HG02840 (cell line): ENCODE results near the gene PRR19.

Experiments used
- ATAC-seq: cut with Tn5 transposase; IDR thresholded peaks from one replicate; pipeline ENCODE4 v1.9.1; 2021; ENCODE audit warnings: mild to moderate bottlenecking, moderate library complexity, moderate number of reproducible peaks; ENCODE audit not compliant: unreplicated experiment, low FRiP score

PRR19 gene

GRCh38 chr19:42270346-42271044, 31.4 kb upstream of the PRR19 start:
- no peak for ATAC-seq

GRCh38 chr19:42271045-42271419, 30.9 kb upstream of the PRR19 start:
- no peak for ATAC-seq

- no peak for ATAC-seq
Observed at GRCh38 chr19:42271861-42272534, 29.9 kb upstream of the PRR19 start.

- ATAC-seq: no peak
Observed at GRCh38 chr19:42272535-42272897, 29.4 kb upstream of the PRR19 start.

GRCh38 chr19:42272989-42273406, 28.9 kb upstream of the PRR19 start:
- ATAC-seq: no peak

- ATAC-seq: no peak
Observed at GRCh38 chr19:42273407-42274064, 28.4 kb upstream of the PRR19 start.

GRCh38 chr19:42274065-42274682, 27.8 kb upstream of the PRR19 start:
- no peak for ATAC-seq

GRCh38 chr19:42275103-42275502, 26.8 kb upstream of the PRR19 start:
- ATAC-seq: no peak

GRCh38 chr19:42275517-42275916, 26.4 kb upstream of the PRR19 start:
- no peak for ATAC-seq

GRCh38 chr19:42276284-42276683, 25.6 kb upstream of the PRR19 start:
- no peak for ATAC-seq

- ATAC-seq: no peak
Observed at GRCh38 chr19:42276821-42277220, 25.1 kb upstream of the PRR19 start.

GRCh38 chr19:42277821-42278451, 24.0 kb upstream of the PRR19 start:
- no peak for ATAC-seq

- ATAC-seq: no peak
Observed at GRCh38 chr19:42278452-42279154, 23.3 kb upstream of the PRR19 start.

- ATAC-seq: no peak
Observed at GRCh38 chr19:42279155-42279901, 22.6 kb upstream of the PRR19 start.

- no peak for ATAC-seq
Observed at GRCh38 chr19:42279902-42280814, 21.8 kb upstream of the PRR19 start.

GRCh38 chr19:42280815-42281145, 21.2 kb upstream of the PRR19 start:
- ATAC-seq: no peak

- no peak for ATAC-seq
Observed at GRCh38 chr19:42281146-42281826, 20.6 kb upstream of the PRR19 start.
